ENCODE results near the gene SNRNP70. TPM values are rescaled to one million over a fixed set of nuclear protein-coding genes. Genes with fewer than 3 reads are reported as not detected.

Gene SNRNP70
- total and polyA plus RNA-seq, 2 donors (not counting 3 experiments of a cell fraction or from before 2014, with no cell fraction given), result 215 to 300 TPM

DNA sequence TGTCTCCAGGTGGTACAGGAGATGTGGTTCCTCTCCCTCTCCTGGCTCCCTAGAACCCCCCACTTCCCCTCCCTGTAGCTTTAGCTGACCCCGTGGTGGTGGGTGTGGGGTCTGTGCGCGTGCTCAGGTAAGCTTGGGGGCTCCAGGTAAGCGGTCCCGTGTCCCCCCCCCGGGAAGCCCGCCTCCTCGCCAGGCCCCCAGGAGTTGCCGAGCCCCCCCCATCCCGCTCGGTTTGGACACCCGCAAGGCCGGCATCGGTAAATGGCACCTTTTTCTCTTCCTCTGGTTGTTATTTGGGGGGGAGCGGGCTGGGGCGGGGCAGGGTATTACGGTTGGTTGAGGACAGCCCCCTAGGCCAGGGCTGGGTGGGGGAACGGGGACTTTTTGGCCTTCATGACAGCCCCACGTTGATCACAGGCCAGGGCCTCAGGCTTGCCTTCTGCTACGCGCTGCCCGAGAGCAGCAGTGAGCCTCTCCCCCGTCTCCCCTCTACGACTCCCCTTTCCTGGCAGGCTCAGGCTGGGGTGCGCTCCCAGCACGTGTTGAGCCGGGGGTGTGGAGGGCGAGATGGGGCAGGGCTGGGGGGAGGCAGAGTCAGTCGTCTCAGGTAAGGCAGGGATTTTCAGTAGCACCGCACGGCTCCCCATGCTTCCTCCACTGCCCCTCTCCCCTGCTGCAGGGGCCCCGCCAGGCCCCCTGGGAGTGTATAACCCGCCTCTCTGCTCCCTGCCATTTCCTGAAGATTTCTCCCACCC lies 18.3 kb downstream of the SNRNP70 start:
- Histone ChIP-seq H3K9me3 (replicated peaks; ENCODE audit: control insufficient read depth, insufficient read depth, low read length) (no peaks in the 10 kb centered on the region), H3K9me1 (replicated peaks; ENCODE audit: control insufficient read depth, extremely low read depth, insufficient read depth, low read length) (no peaks in the 10 kb centered on the region), H3K4me2 (ENCODE audit: insufficient read depth, low read length) (no peak overlapping the region), H3K27me3 (ENCODE audit: control insufficient read depth in 2 of 2, insufficient read depth in 2 of 2, low read length in 2 of 2) (no peaks in the 10 kb centered on the region), H3K27ac (ENCODE audit: insufficient read depth, low read depth, low read length) (no peak overlapping the region), H3K79me2 (ENCODE audit: control insufficient read depth, insufficient read depth, low read length) (peaks cover 12% of the 10 kb centered on the region), H3K4me3 (replicated peaks in 1 of 3; ENCODE audit: insufficient read depth in 1 of 3, low read depth in 1 of 3, low read length in 3 of 3) (no peak overlapping the region), H2AFZ (ENCODE audit: low read depth, low read length) (no peak overlapping the region), H3K9ac (replicated peaks; ENCODE audit: extremely low read depth, insufficient read depth, low read length) (no peak overlapping the region), H3K4me1 (ENCODE audit: control insufficient read depth, extremely low read depth, insufficient read depth, low read length) (no peaks in the 10 kb centered on the region), H3K36me3 (ENCODE audit: control insufficient read depth in 2 of 2, extremely low read depth in 1 of 2, insufficient read depth in 2 of 2, low read length in 2 of 2) (peaks cover 31 to 71% of the 10 kb centered on the region in 2 experiments), H4K20me1 (replicated peaks; ENCODE audit: control insufficient read depth, extremely low read depth, insufficient read depth, low read length) (no peaks in the 10 kb centered on the region)
- no TSS peak for BruUV-seq (replicated peaks)
- ChIA-PET CTCF (interaction anchor here (1.3 kb wide), 1 partner anchor 105 kb away, joined by 3 read pairs; no protein-coding TSS in a partner anchor), POLR2A (no interaction called here)
- intact Hi-C loops (cut with micrococcal nuclease), result no loop called here
- TF ChIP-seq POLR2AphosphoS5 (IDR thresholded peaks at IDR 0.05; ENCODE audit: insufficient read depth, low read depth, low read length) (no peak), JUN (IDR thresholded peaks at IDR 0.05; ENCODE audit: borderline replicate concordance, insufficient read depth, insufficient read length, low read depth) (no peak), EZH2 (IDR thresholded peaks at IDR 0.05; ENCODE audit: borderline replicate concordance, low read depth, low read length, severe bottlenecking) (no peak), POLR2A (IDR thresholded peaks at IDR 0.05; ENCODE audit: low read depth, low read length) (no peak), FOS (IDR thresholded peaks at IDR 0.05; ENCODE audit: borderline replicate concordance, insufficient read depth, low read length) (no peak), GATA2 (IDR thresholded peaks at IDR 0.05; ENCODE audit: insufficient read depth, insufficient read length, low read depth, low read length) (no peak), MYC (IDR thresholded peaks at IDR 0.05; ENCODE audit: low read depth, low read length) (no peak)
- TF ChIP-seq, protein P1, sequence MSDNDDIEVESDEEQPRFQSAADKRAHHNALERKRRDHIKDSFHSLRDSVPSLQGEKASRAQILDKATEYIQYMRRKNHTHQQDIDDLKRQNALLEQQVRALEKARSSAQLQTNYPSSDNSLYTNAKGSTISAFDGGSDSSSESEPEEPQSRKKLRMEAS (IDR thresholded peaks at IDR 0.05; ENCODE audit: insufficient read depth, insufficient read length), result no peak
- TF ChIP-seq, protein P2, sequence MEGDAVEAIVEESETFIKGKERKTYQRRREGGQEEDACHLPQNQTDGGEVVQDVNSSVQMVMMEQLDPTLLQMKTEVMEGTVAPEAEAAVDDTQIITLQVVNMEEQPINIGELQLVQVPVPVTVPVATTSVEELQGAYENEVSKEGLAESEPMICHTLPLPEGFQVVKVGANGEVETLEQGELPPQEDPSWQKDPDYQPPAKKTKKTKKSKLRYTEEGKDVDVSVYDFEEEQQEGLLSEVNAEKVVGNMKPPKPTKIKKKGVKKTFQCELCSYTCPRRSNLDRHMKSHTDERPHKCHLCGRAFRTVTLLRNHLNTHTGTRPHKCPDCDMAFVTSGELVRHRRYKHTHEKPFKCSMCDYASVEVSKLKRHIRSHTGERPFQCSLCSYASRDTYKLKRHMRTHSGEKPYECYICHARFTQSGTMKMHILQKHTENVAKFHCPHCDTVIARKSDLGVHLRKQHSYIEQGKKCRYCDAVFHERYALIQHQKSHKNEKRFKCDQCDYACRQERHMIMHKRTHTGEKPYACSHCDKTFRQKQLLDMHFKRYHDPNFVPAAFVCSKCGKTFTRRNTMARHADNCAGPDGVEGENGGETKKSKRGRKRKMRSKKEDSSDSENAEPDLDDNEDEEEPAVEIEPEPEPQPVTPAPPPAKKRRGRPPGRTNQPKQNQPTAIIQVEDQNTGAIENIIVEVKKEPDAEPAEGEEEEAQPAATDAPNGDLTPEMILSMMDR (IDR thresholded peaks at IDR 0.05; ENCODE audit: extremely low read depth in 1 of 2, insufficient read depth in 1 of 2, low read depth in 1 of 2, low read length in 2 of 2), result no peak
- dilution Hi-C loops (cut with MboI; ENCODE audit: extremely low pct_ligation_motif_present, low sequenced_read_pairs), result no loop called here
- DNase-seq (ENCODE audit: low read depth, low spot score) (no peak), FAIRE-seq (no peak)
